ENCODE measurements around the gene FRMD4A.

DNA sequence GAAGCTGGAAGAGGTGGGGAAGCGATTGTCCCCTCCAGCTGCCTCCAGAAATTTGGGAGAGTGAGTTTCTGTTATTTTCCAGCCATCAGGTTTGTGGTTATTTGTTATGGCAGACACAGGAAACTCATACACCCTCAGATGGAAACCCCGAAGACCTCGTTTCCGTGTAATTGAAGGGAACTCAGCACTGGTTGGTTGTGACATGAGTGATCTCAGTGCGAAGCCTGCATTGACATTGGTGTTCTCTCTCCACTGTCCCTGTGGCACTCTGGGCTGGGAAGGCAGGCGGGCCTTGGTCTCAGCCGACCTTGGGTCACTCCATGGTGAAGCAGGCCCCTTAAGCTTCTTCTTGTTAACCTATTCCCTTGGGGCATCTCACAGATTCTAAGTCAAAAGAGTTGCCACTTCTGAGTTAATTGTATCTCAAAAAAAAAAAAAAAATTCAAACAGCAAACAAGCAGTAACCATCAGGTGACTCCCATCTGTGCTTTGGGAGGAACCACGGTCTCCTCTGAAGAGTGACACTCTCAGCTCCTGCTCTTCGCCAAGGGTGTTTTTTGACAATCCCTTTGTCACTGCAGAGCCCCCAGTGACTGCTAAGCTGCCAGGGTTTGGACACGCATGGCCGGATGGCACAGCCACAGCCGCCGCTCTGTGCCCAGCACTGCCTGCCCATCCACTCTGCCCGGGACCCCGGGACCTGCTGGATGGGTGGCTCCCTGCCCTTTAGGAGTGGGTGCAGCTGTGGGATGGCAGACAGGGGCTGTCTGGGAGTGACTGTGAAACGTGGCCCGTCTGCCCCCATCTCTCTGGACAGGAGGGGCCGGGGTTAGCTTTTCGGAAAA, 510.4 kb downstream of the FRMD4A start:
- TF ChIP-seq, protein P1, sequence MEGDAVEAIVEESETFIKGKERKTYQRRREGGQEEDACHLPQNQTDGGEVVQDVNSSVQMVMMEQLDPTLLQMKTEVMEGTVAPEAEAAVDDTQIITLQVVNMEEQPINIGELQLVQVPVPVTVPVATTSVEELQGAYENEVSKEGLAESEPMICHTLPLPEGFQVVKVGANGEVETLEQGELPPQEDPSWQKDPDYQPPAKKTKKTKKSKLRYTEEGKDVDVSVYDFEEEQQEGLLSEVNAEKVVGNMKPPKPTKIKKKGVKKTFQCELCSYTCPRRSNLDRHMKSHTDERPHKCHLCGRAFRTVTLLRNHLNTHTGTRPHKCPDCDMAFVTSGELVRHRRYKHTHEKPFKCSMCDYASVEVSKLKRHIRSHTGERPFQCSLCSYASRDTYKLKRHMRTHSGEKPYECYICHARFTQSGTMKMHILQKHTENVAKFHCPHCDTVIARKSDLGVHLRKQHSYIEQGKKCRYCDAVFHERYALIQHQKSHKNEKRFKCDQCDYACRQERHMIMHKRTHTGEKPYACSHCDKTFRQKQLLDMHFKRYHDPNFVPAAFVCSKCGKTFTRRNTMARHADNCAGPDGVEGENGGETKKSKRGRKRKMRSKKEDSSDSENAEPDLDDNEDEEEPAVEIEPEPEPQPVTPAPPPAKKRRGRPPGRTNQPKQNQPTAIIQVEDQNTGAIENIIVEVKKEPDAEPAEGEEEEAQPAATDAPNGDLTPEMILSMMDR (IDR thresholded peaks at IDR 0.05; ENCODE audit: low read length), result no peak
- TF ChIP-seq EZH2phosphoT487 (IDR thresholded peaks at IDR 0.05; ENCODE audit: low read length), result no peak
- no peak for TF ChIP-seq EZH2 (optimal IDR thresholded peaks at IDR 0.05; ENCODE audit: low read depth, low read length)

All from MM.1S (cell line).